HepG2 (cell line): ENCODE data around the gene SLC15A3. TPM values are rescaled to one million over a fixed set of nuclear protein-coding genes. Genes with fewer than 3 reads are reported as not detected.
A peak's percentile ranks its signal among the peaks of the same experiment; 100 is the strongest.

ENCODE experiments used
- CENPBD1 ChIP-seq: sonication (generic); formaldehyde crosslinking; IDR thresholded peaks from 2 replicates; pipeline ENCODE4 v1.8.0; 2022; ENCODE audit warnings: missing genetic modification reagents, low read depth, mild to moderate bottlenecking, borderline replicate concordance
- ELF1 ChIP-seq: sonication (generic); formaldehyde crosslinking; IDR thresholded peaks from 2 replicates; pipeline ENCODE4 v1.4.0; 2020; ENCODE audit warnings: missing genetic modification reagents
- GMEB1 ChIP-seq: sonication (generic); formaldehyde crosslinking; IDR thresholded peaks from 2 replicates; pipeline ENCODE4 v1.5.1; 2020; ENCODE audit warnings: missing genetic modification reagents, mild to moderate bottlenecking, borderline replicate concordance
- JUNB ChIP-seq: sonication (generic); formaldehyde crosslinking; IDR thresholded peaks from 2 replicates; pipeline ENCODE4 v1.8.0; 2022; ENCODE audit warnings: missing genetic modification reagents, mild to moderate bottlenecking, borderline replicate concordance
- KAT2B ChIP-seq: fragments of 150-350 bp; IDR thresholded peaks from 2 replicates; pipeline ENCODE4 v1.6.1; 2014; ENCODE audit warnings: low read depth, low read length, borderline replicate concordance
- KLF9 ChIP-seq: IDR thresholded peaks from 2 replicates; pipeline ENCODE4 v1.6.1; 2016; ENCODE audit warnings: low read depth
- MTF2 ChIP-seq: sonication (generic); formaldehyde crosslinking; IDR thresholded peaks from 2 replicates; pipeline ENCODE4 v1.5.0; 2020; ENCODE audit warnings: missing genetic modification reagents, borderline replicate concordance
- RBFOX2 ChIP-seq: fragments of 200-400 bp; formaldehyde crosslinking; IDR thresholded peaks from 2 replicates; pipeline ENCODE4 v1.6.1; 2017; ENCODE audit warnings: low read depth, mild to moderate bottlenecking, low read length
- TERF1 ChIP-seq: sonication (generic); formaldehyde crosslinking; IDR thresholded peaks from 2 replicates; pipeline ENCODE4 v1.8.0; 2022; ENCODE audit warnings: mild to moderate bottlenecking, missing genetic modification reagents, moderate library complexity
- TSC22D2 ChIP-seq: sonication (generic); formaldehyde crosslinking; IDR thresholded peaks from 2 replicates; pipeline ENCODE4 v1.5.1; 2020; ENCODE audit warnings: missing genetic modification reagents, mild to moderate bottlenecking, borderline replicate concordance
- UBTF ChIP-seq: sonication (generic); formaldehyde crosslinking; IDR thresholded peaks from 2 replicates; pipeline ENCODE4 v1.4.0; 2020; ENCODE audit warnings: mild to moderate bottlenecking, missing genetic modification reagents
- ZBTB1 ChIP-seq: sonication (generic); formaldehyde crosslinking; IDR thresholded peaks from 2 replicates; pipeline ENCODE4 v1.4.0; 2020; ENCODE audit warnings: missing genetic modification reagents, borderline replicate concordance
- ZBTB37 ChIP-seq: sonication (generic); formaldehyde crosslinking; IDR thresholded peaks from 2 replicates; pipeline ENCODE4 v1.4.0; 2020; ENCODE audit warnings: mild to moderate bottlenecking, missing genetic modification reagents
- ZNF550 ChIP-seq: sonication (generic); formaldehyde crosslinking; IDR thresholded peaks from 2 replicates; pipeline ENCODE4 v1.4.0; 2020; ENCODE audit warnings: mild to moderate bottlenecking, missing genetic modification reagents, borderline replicate concordance
- ZNF589 ChIP-seq: sonication (generic); formaldehyde crosslinking; conservative IDR thresholded peaks from 2 replicates; pipeline ENCODE4 v1.8.0; 2022; ENCODE audit warnings: mild to moderate bottlenecking, moderate library complexity, missing genetic modification reagents
- ZNF605 ChIP-seq: sonication (generic); formaldehyde crosslinking; IDR thresholded peaks from 2 replicates; pipeline ENCODE4 v1.8.0; 2022; ENCODE audit warnings: mild to moderate bottlenecking, missing genetic modification reagents
- ZNF775 ChIP-seq: sonication (generic); formaldehyde crosslinking; IDR thresholded peaks from 2 replicates; pipeline ENCODE4 v1.4.0; 2020; ENCODE audit warnings: missing genetic modification reagents, mild to moderate bottlenecking, moderate library complexity, borderline replicate concordance
- ZNF790 ChIP-seq: sonication (generic); formaldehyde crosslinking; IDR thresholded peaks from 2 replicates; pipeline ENCODE4 v1.8.0; 2022; ENCODE audit warnings: missing genetic modification reagents, mild to moderate bottlenecking, borderline replicate concordance
- ZNF800 ChIP-seq: sonication (generic); formaldehyde crosslinking; IDR thresholded peaks from 2 replicates; pipeline ENCODE4 v1.4.0; 2020; ENCODE audit warnings: missing genetic modification reagents
- polyA plus RNA-seq, 8 experiments: library from polyadenylated mRNA; depleted of rRNA in 3 of 8; stranded (reverse) in 7 of 8; unstranded in 1 of 8; fragments of >200 nt; fragmentation: Illumina TruSeq in 4 of 8; extraction: Trizol in 4 of 8; gene quantifications; 2 replicates each; pipeline versions ENCODE4 v1.2.1 to v1.2.3, GENCODE V29; 2011 to 2016; ENCODE audit warnings: low read depth in 4 of 8, missing spikeins in 1 of 8, mixed read lengths in 1 of 8; ENCODE audit not compliant: insufficient read depth in 1 of 8
- total RNA-seq, 5 experiments: library from RNA; depleted of rRNA; stranded (reverse); fragments of >200 nt; fragmentation: Illumina TruSeq; extraction: Trizol; gene quantifications; 2 replicates each; pipeline ENCODE4 v1.2.3, GENCODE V29; 2016; ENCODE audit warnings: low read depth in 1 of 5

Gene SLC15A3
- total and polyA plus RNA-seq, 2 of the 13 experiments (the other 11 are each of a cell fraction or from before 2014, with no cell fraction given) = 0.45 to 0.77 TPM

- TF ChIP-seq ZNF775 = no peak
- TF ChIP-seq CENPBD1 = no peak
- TF ChIP-seq JUNB (CRISPR knock-in tag) = no peak
- TF ChIP-seq UBTF (CRISPR knock-in tag) = peak; percentile 98
- TF ChIP-seq ZNF605 (CRISPR knock-in tag) = peak; percentile 82
- peak; percentile 95 for TF ChIP-seq RBFOX2
- no peak for TF ChIP-seq TERF1
- no peak for TF ChIP-seq TSC22D2
- TF ChIP-seq ZNF790 (CRISPR knock-in tag) = no peak
- peak; percentile 92 for TF ChIP-seq ELF1
- TF ChIP-seq ZNF550 (CRISPR knock-in tag) = no peak
- 0 out of 2 replicates have a peak, but pooled peaks have one; percentile 30 for TF ChIP-seq ZBTB1 (CRISPR knock-in tag)
- TF ChIP-seq MTF2 (CRISPR knock-in tag) = no peak
- TF ChIP-seq KAT2B = no peak
- TF ChIP-seq GMEB1 (CRISPR knock-in tag) = no peak; the same call in 1 of the 2 replicates
- peak; percentile 24; the same call in 1 of the 2 replicates for TF ChIP-seq ZNF800 (CRISPR knock-in tag)
- TF ChIP-seq ZNF589 (CRISPR knock-in tag) = 0 out of 2 replicates have a peak, but pooled peaks have one; percentile 36
- TF ChIP-seq KLF9 (CRISPR knock-in tag) = no peak
- TF ChIP-seq ZBTB37 (CRISPR knock-in tag) = no peak
Measured at GRCh38 chr11:60906132-60906972, 45.6 kb downstream of the SLC15A3 start, which contains the start of gene PRPF19 (continued).
